ENCODE measurements around the gene UTS2B. TPM values are rescaled to one million over a fixed set of nuclear protein-coding genes. Genes with fewer than 3 reads are reported as not detected.

UTS2B gene
- total RNA-seq, 1 donor from 2014 or later: not detected

GRCh38 chr3:191234216-191234615, 96.1 kb downstream of the UTS2B start:
- DNase-seq (ENCODE audit: low read depth): no peak
- no peaks in the 10 kb centered on the region for H3K27me3 ChIP-seq (ENCODE audit: control insufficient read depth, insufficient read depth, low read length)
- H3K36me3 ChIP-seq (ENCODE audit: control insufficient read depth, insufficient read depth, low read length): no peaks in the 10 kb centered on the region
- FAIRE-seq: no peak
- TF ChIP-seq, protein P1, sequence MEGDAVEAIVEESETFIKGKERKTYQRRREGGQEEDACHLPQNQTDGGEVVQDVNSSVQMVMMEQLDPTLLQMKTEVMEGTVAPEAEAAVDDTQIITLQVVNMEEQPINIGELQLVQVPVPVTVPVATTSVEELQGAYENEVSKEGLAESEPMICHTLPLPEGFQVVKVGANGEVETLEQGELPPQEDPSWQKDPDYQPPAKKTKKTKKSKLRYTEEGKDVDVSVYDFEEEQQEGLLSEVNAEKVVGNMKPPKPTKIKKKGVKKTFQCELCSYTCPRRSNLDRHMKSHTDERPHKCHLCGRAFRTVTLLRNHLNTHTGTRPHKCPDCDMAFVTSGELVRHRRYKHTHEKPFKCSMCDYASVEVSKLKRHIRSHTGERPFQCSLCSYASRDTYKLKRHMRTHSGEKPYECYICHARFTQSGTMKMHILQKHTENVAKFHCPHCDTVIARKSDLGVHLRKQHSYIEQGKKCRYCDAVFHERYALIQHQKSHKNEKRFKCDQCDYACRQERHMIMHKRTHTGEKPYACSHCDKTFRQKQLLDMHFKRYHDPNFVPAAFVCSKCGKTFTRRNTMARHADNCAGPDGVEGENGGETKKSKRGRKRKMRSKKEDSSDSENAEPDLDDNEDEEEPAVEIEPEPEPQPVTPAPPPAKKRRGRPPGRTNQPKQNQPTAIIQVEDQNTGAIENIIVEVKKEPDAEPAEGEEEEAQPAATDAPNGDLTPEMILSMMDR (IDR thresholded peaks at IDR 0.05; ENCODE audit: insufficient read depth, low read length, severe bottlenecking): no peak
- no peak overlapping the region for H3K4me3 ChIP-seq (ENCODE audit: low read depth, low read length)

DNA sequence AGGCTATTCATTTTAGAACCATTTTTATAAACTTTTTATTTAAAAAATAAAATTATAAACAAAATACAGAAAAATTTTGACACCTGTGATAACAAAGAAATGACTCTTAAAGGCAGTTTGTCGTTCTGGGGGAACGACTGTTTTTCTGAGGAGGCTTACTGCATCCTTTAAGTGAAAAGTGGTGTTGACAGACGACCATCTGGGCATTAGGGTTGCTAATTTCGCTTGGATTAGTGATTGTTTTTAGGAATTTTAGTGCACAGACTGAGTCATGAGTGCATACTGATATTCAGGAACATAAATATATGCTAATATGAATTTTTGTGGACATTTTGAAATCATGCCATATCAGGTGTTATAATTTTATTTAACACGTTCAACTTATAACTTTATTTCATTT, 102.8 kb downstream of the UTS2B start:
- Histone ChIP-seq H3K27me3 (ENCODE audit: control insufficient read depth, insufficient read depth, low read length) (no peaks in the 10 kb centered on the region), H3K4me3 (ENCODE audit: low read depth, low read length) (no peak overlapping the region), H3K36me3 (ENCODE audit: control insufficient read depth, insufficient read depth, low read length) (no peaks in the 10 kb centered on the region)
- DNase-seq (ENCODE audit: low read depth): no peak
- no peak for FAIRE-seq
- TF ChIP-seq, protein P1 (IDR thresholded peaks at IDR 0.05; ENCODE audit: insufficient read depth, low read length, severe bottlenecking): no peak

- TF ChIP-seq, protein P1 (IDR thresholded peaks at IDR 0.05; ENCODE audit: insufficient read depth, low read length, severe bottlenecking): no peak
- no peak for DNase-seq (ENCODE audit: low read depth)
- Histone ChIP-seq H3K4me3 (ENCODE audit: low read depth, low read length) (no peak overlapping the region), H3K36me3 (ENCODE audit: control insufficient read depth, insufficient read depth, low read length) (no peaks in the 10 kb centered on the region), H3K27me3 (ENCODE audit: control insufficient read depth, insufficient read depth, low read length) (no peaks in the 10 kb centered on the region)
- FAIRE-seq: no peak
Observed at GRCh38 chr3:191221638-191222037, 108.7 kb downstream of the UTS2B start.

DNA sequence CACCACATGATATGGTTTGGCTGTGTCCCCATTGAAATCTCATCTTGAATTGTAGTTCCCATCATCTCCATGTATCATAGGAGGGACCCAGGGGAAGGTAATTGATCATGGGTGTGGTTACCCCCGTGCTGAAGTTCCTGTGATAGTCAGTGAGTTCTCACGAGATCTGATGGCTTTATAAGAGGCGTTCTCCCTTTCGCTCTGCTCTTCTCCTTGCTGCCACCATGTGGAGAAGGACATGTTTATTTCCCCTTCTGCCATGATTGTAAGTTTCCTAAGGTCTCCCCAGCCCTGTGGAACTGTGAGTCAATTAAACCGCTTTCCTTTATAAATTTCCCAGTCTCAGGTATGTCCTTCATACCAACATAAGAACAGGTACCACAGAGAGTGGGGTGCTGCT, 109.4 kb downstream of the UTS2B start:
- TF ChIP-seq, protein P1 (IDR thresholded peaks at IDR 0.05; ENCODE audit: insufficient read depth, low read length, severe bottlenecking): peak; percentile 6
- H3K4me3 ChIP-seq (ENCODE audit: low read depth, low read length): no peak overlapping the region
- peak; percentile 11 for DNase-seq (ENCODE audit: low read depth)
- FAIRE-seq: no peak
- H3K36me3 ChIP-seq (ENCODE audit: control insufficient read depth, insufficient read depth, low read length): no peaks in the 10 kb centered on the region
- no peaks in the 10 kb centered on the region for H3K27me3 ChIP-seq (ENCODE audit: control insufficient read depth, insufficient read depth, low read length)

DNA sequence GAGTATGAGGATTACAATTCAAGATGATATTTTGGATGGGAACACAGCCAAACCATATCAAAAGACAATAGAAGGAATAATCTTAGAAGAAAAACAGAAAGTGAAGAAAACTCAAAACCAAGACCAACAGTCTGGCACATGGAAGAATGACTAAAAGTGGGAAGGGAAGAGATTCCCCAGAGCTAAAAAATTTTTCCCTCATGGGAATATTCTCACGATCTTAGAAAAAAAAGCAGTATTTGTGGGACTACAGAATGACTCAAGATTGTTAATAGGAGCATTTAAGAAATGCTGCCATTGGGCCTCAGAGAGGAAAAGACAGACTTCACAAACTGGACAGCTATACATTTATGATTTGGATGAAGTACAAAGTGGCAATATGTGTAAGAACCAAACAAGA, 113.0 kb downstream of the UTS2B start:
- FAIRE-seq (no peak), DNase-seq (ENCODE audit: low read depth) (no peak)
- no peaks in the 10 kb centered on the region for H3K36me3 ChIP-seq (ENCODE audit: control insufficient read depth, insufficient read depth, low read length)
- H3K27me3 ChIP-seq (ENCODE audit: control insufficient read depth, insufficient read depth, low read length): no peaks in the 10 kb centered on the region
- no peak overlapping the region for H3K4me3 ChIP-seq (ENCODE audit: low read depth, low read length)
- TF ChIP-seq, protein P1 (IDR thresholded peaks at IDR 0.05; ENCODE audit: insufficient read depth, low read length, severe bottlenecking): no peak

Other genes starting within 250 kb of the UTS2B start
- gene OSTN, start 131.3 kb downstream of the UTS2B start, total RNA-seq: not detected in 2 replicates
- 57.7 and 81.5 TPM in 2 replicates for gene CCDC50, start 1.1 kb downstream of the UTS2B start, total RNA-seq
- gene PYDC2, start 130.6 kb upstream of the UTS2B start, total RNA-seq: not detected in 2 replicates

All from bronchial epithelial cell (primary cell).